PC-9 (cell line): Measurements from ENCODE around the gene ARHGAP6. TPM values are rescaled to one million over a fixed set of nuclear protein-coding genes. Genes with fewer than 3 reads are reported as not detected.

Experiments used
- BruUV-seq: library from RNA; stranded (reverse); fragments of 400-500 nt; replicated peaks from 2 replicates; lab custom pipeline; 2021; lab: Mats Ljungman, UMichigan
- CTCF ChIA-PET: fragments of 300-600 bp; sonication (Branson Sonifier 250); formaldehyde crosslinking; loops from one replicate; lab custom pipeline; 2022; ENCODE audit warnings: antibody characterized with exemption; lab: Charles Lee
- POLR2A ChIA-PET: fragments of 300-600 bp; sonication (Branson Sonifier 250); formaldehyde crosslinking; loops from one replicate; lab custom pipeline; 2022; ENCODE audit warnings: antibody characterized with exemption; ENCODE audit not compliant: unreplicated experiment; lab: Charles Lee
- DNase-seq, 2 experiments: peaks; one replicate each; pipeline versions ENCODE4 v3.0.0 to v3.0.0-alpha.2; 2015 to 2022; ENCODE audit warnings: mixed read lengths in 1 of 2
- H2AFZ ChIP-seq: fragments of 200-600 bp; sonication (generic); 2 replicates; pipeline ENCODE4 v1.8.1; 2017; ENCODE audit warnings: antibody characterized with exemption
- H3F3A ChIP-seq: fragments of 200-600 bp; sonication (generic); 2 replicates; pipeline ENCODE4 v1.8.1; 2017; ENCODE audit warnings: antibody characterized with exemption, mild to moderate bottlenecking, low read depth; ENCODE audit not compliant: insufficient read depth
- H3K27ac ChIP-seq: fragments of 200-600 bp; sonication (generic); 2 replicates; pipeline ENCODE4 v1.6.1; 2016; ENCODE audit warnings: mixed run types
- H3K27me3 ChIP-seq: fragments of 200-600 bp; sonication (generic); 2 replicates; pipeline ENCODE4 v1.6.1; 2016; ENCODE audit warnings: low read depth, mixed run types; ENCODE audit not compliant: insufficient read depth
- H3K36me3 ChIP-seq: fragments of 200-600 bp; sonication (generic); 2 replicates; pipeline ENCODE4 v1.6.1; 2016; ENCODE audit warnings: low read depth, mixed run types
- H3K4me1 ChIP-seq: fragments of 200-600 bp; sonication (generic); replicated peaks from 2 replicates; pipeline ENCODE4 v1.6.1; 2016; ENCODE audit warnings: mixed run types; ENCODE audit not compliant: insufficient read depth
- H3K4me2 ChIP-seq: fragments of 200-600 bp; sonication (generic); 2 replicates; pipeline ENCODE4 v1.6.1; 2017; ENCODE audit warnings: mixed run types
- H3K4me3 ChIP-seq: fragments of 200-600 bp; sonication (generic); 2 replicates; pipeline ENCODE4 v1.6.1; 2016; ENCODE audit warnings: mixed run types
- H3K79me2 ChIP-seq: fragments of 200-600 bp; sonication (generic); 2 replicates; pipeline ENCODE4 v1.6.1; 2017; ENCODE audit warnings: low read depth, mixed run types
- H3K9me2 ChIP-seq: fragments of 200-600 bp; sonication (generic); 2 replicates; pipeline ENCODE4 v1.8.1; 2017; ENCODE audit warnings: mild to moderate bottlenecking; ENCODE audit not compliant: insufficient read depth
- H3K9me3 ChIP-seq: fragments of 200-600 bp; sonication (generic); 2 replicates; pipeline ENCODE4 v1.8.1; 2016; ENCODE audit warnings: low read depth; ENCODE audit not compliant: insufficient read depth
- H4K20me1 ChIP-seq: fragments of 200-600 bp; sonication (generic); 2 replicates; pipeline ENCODE4 v1.8.1; 2017; ENCODE audit not compliant: insufficient read depth
- CTCF ChIP-seq: fragments of 200-600 bp; sonication (generic); conservative IDR thresholded peaks from 2 replicates; pipeline ENCODE4 v1.6.1; 2017; ENCODE audit warnings: mixed run types, antibody characterized with exemption, mild to moderate bottlenecking, moderate library complexity
- EZH2 ChIP-seq: fragments of 200-600 bp; sonication (generic); IDR thresholded peaks from 2 replicates; pipeline ENCODE4 v1.8.0; 2017; ENCODE audit warnings: antibody characterized with exemption, low read depth
- intact Hi-C: fragments of 100-400 bp; cut with micrococcal nuclease; formaldehyde crosslinking; loops from one replicate; pipeline ENCODE4 v1.10.0; 2022; ENCODE audit not compliant: unreplicated experiment
- total RNA-seq: library from RNA; stranded (reverse); gene quantifications from 2 replicates; pipeline ENCODE4 v1.2.3, GENCODE V29; 2021

ARHGAP6 gene
- total RNA-seq, 1 experiment from 2014 or later, result not detected

- H3K36me3 ChIP-seq, result no peaks in the 10 kb centered on the region
- no peaks in the 10 kb centered on the region for H3K4me1 ChIP-seq
- no peaks in the 10 kb centered on the region for H4K20me1 ChIP-seq
- H3K4me3 ChIP-seq, result no peak overlapping the region
- no peak overlapping the region for H3K4me2 ChIP-seq
- CTCF ChIA-PET, result no interaction called here
- no TSS peak for BruUV-seq
- TF ChIP-seq EZH2, result no peak
- no peak for TF ChIP-seq CTCF
- DNase-seq, result no peak
- no peak overlapping the region for H3K27ac ChIP-seq
- H3K9me3 ChIP-seq, result no peaks in the 10 kb centered on the region
- H3K27me3 ChIP-seq, result no peaks in the 10 kb centered on the region
- intact Hi-C loops, result loop anchor here (10.0 kb wide), 1 partner anchor 1558 kb away; no protein-coding TSS in a partner anchor
- H2AFZ ChIP-seq, result no peak overlapping the region
- POLR2A ChIA-PET, result no interaction called here
- no peaks in the 10 kb centered on the region for H3K79me2 ChIP-seq
- no peaks in the 10 kb centered on the region for H3F3A ChIP-seq
- no peaks in the 10 kb centered on the region for H3K9me2 ChIP-seq
Measured at GRCh38 chrX:11146411-11146810, 519.3 kb downstream of the ARHGAP6 start.

GRCh38 chrX:11143931-11144678, 521.6 kb downstream of the ARHGAP6 start:
- no peaks in the 10 kb centered on the region for H3K79me2 ChIP-seq
- H2AFZ ChIP-seq, result no peak overlapping the region

More at GRCh38 chrX:11143931-11144678, 521.6 kb downstream of the ARHGAP6 start:
- intact Hi-C loops, result loop anchor here (1.0 to 10.0 kb wide), 3 partner anchors 387 to 1561 kb away; no protein-coding TSS in a partner anchor
- no peaks in the 10 kb centered on the region for H3K27me3 ChIP-seq
- no peaks in the 10 kb centered on the region for H3K36me3 ChIP-seq
- BruUV-seq, result no TSS peak
- no peaks in the 10 kb centered on the region for H3F3A ChIP-seq
- no peaks in the 10 kb centered on the region for H3K4me1 ChIP-seq
- TF ChIP-seq EZH2, result no peak
- TF ChIP-seq CTCF, result peak; percentile 66
- ChIA-PET POLR2A (no interaction called here), CTCF (no interaction called here)
- H3K9me3 ChIP-seq, result no peaks in the 10 kb centered on the region
- no peak overlapping the region for H3K27ac ChIP-seq
- H4K20me1 ChIP-seq, result no peaks in the 10 kb centered on the region
- peak; percentile 30 to 36 for DNase-seq
- no peaks in the 10 kb centered on the region for H3K9me2 ChIP-seq
- H3K4me3 ChIP-seq, result no peak overlapping the region
- no peak overlapping the region for H3K4me2 ChIP-seq
